Activated naive CD8-positive, alpha-beta T cell treated with anti-CD3 and anti-CD28 coated beads for 36 hours (primary cell): ENCODE data around the gene MANEAL. TPM values are rescaled to one million over a fixed set of nuclear protein-coding genes. Genes with fewer than 3 reads are reported as not detected.

ENCODE experiments used
- DNase-seq: peaks from one replicate; pipeline ENCODE4 v3.0.0; 2021
- H3K27ac Mint-ChIP-seq: one replicate; pipeline ENCODE4 v1.8.0; 2022; ENCODE audit warnings: mild to moderate bottlenecking, moderate library complexity, mixed read lengths
- H3K27me3 Mint-ChIP-seq: one replicate; pipeline ENCODE4 v1.8.0; 2022; ENCODE audit warnings: mild to moderate bottlenecking, mixed read lengths
- H3K36me3 Mint-ChIP-seq: one replicate; pipeline ENCODE4 v1.8.0; 2021; ENCODE audit warnings: mild to moderate bottlenecking, mixed read lengths
- H3K4me1 Mint-ChIP-seq: one replicate; pipeline ENCODE4 v1.8.0; 2021; ENCODE audit warnings: mixed read lengths
- H3K4me3 Mint-ChIP-seq: one replicate; pipeline ENCODE4 v1.8.0; 2022; ENCODE audit warnings: mild to moderate bottlenecking, moderate library complexity, mixed read lengths
- H3K9me3 Mint-ChIP-seq: one replicate; pipeline ENCODE4 v1.8.0; 2022; ENCODE audit warnings: mixed read lengths
- total RNA-seq, 2 experiments: library from RNA; stranded (reverse); gene quantifications; one replicate each; pipeline ENCODE4 v1.2.3, GENCODE V29; 2021

Gene MANEAL, protein sequence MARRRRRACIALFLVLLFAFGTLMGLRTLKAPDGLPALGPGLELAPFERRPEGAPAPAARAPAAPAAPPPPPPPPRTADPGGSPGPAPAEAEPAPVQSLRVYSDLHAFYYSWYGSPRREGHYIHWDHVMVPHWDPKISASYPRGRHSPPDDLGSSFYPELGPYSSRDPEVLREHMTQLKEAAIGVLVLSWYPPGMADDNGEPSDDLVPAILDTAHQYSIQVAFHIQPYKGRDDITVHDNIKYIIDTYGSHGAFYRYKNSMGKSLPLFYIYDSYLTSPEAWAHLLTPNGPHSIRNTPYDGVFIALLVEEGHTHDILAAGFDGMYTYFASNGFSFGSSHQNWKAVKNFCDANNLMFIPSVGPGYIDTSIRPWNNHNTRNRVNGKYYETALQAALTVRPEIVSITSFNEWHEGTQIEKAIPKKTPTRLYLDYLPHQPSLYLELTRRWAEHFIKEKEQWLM
- total RNA-seq = 1 to 10 TPM; 1.5 TPM

DNA sequence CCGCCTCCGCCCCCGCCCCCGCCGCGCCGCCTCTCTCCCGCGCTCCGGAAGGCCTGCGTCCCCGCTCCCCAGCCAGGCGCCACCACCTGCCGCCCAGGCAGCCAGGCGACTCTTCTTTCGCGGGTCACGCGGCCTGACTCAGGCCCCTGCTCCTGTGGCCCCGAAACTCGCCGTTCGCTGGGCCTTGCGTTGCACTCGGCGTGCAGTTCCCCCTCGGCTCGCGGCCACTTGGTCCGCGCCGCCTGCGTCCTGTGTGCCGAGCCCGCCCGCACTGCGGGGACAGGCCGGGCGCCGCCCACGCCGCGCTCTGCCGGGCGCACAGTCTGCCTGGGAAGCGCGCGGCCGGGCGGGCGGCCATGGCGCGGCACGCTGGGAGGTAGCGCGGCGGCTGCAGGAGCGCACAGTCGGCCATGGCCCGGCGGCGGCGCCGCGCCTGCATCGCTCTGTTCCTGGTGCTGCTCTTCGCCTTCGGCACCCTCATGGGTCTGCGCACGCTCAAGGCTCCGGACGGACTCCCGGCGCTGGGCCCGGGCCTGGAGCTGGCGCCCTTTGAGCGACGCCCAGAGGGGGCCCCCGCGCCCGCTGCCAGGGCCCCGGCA lies at the start of gene MANEAL:
Gene MANEAL, plus strand, starts transcription at position 75 of the 599 bp plus-strand sequence. Its CDS starts 336 bp downstream, at position 411.
- peak within 1 kb of the TSS; percentile 66 for H3K4me3 Mint-ChIP-seq
- no peaks in the 10 kb centered on the region for H3K36me3 Mint-ChIP-seq
- H3K4me1 Mint-ChIP-seq = peaks cover 15% of the 10 kb centered on the region
- no peak within 1 kb of the TSS for H3K27ac Mint-ChIP-seq
- DNase-seq = peak; percentile 63
- peaks cover 40% of the 10 kb centered on the region for H3K27me3 Mint-ChIP-seq
- H3K9me3 Mint-ChIP-seq = no peaks in the 10 kb centered on the region

DNA sequence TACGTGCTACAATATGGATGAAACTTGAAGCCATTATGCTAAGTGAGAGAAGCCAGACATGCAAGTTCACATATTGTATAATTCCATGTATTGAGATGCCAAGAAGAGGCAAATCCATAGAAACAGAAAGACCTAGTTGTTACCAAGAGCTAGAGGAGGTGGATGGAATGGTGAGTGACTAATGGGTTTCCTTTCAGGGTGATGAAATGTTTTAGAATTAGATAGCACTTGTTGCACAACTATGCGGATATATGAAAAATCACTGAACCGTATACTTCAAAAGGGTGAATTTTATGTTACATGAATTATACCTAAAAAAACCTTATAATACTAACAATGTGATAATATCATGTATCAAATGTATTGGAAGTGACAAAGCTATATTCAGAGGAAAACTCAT lies 46.8 kb upstream of the MANEAL start:
- peaks cover 61% of the 10 kb centered on the region for H3K27me3 Mint-ChIP-seq

DNA sequence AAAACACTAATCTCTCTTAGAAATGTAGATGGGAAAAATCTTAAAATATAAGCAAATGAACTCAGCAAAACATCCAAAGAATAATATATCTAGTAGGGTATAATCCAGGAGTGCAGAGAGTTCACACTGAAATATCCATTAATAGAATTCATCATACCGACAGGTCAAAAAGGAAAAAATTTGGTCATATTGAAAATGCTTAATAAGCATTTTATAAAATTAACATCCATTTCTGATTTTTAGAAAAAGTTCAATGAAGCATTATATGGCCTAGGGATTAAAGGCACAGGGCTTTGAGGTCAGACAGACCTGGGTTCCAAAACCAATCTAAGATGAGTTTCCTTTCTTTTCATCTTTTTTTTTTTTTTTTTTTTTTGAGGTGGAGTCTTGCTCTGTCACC lies 45.1 kb upstream of the MANEAL start:
- no peaks in the 10 kb centered on the region for H3K36me3 Mint-ChIP-seq
- DNase-seq = no peak
- no peak overlapping the region for H3K4me3 Mint-ChIP-seq
- peaks cover 62% of the 10 kb centered on the region for H3K27me3 Mint-ChIP-seq
- H3K27ac Mint-ChIP-seq = no peak overlapping the region
- H3K4me1 Mint-ChIP-seq = peaks cover 8% of the 10 kb centered on the region
- peaks cover 3% of the 10 kb centered on the region for H3K9me3 Mint-ChIP-seq

More for the DNA sequence above, 46.8 kb upstream of the MANEAL start:
- Mint-ChIP-seq H3K27ac (no peak overlapping the region), H3K36me3 (no peaks in the 10 kb centered on the region), H3K9me3 (peaks cover 3% of the 10 kb centered on the region), H3K4me3 (no peak overlapping the region), H3K4me1 (peaks cover under 1% of the 10 kb centered on the region)
- DNase-seq = no peak

DNA sequence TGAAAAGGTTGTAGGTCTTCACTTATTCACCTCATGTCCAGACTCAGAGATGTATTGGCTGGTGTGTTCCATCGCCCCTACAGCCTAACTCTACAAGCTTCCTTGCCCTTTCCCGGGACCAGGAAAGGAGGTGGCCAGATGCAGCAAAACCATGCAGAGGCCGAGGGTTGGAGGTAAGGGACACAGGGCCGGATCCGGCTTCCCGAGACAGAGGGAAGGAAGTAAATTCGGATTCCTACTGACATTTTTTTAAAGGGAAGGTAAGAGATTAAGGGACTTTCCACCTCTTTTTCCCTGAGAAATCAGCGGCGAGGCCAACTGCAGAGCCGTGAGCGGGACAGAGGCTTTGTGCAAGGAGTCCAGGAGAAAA lies 41.4 kb upstream of the MANEAL start:
- H3K27me3 Mint-ChIP-seq = peaks cover 67% of the 10 kb centered on the region

DNA sequence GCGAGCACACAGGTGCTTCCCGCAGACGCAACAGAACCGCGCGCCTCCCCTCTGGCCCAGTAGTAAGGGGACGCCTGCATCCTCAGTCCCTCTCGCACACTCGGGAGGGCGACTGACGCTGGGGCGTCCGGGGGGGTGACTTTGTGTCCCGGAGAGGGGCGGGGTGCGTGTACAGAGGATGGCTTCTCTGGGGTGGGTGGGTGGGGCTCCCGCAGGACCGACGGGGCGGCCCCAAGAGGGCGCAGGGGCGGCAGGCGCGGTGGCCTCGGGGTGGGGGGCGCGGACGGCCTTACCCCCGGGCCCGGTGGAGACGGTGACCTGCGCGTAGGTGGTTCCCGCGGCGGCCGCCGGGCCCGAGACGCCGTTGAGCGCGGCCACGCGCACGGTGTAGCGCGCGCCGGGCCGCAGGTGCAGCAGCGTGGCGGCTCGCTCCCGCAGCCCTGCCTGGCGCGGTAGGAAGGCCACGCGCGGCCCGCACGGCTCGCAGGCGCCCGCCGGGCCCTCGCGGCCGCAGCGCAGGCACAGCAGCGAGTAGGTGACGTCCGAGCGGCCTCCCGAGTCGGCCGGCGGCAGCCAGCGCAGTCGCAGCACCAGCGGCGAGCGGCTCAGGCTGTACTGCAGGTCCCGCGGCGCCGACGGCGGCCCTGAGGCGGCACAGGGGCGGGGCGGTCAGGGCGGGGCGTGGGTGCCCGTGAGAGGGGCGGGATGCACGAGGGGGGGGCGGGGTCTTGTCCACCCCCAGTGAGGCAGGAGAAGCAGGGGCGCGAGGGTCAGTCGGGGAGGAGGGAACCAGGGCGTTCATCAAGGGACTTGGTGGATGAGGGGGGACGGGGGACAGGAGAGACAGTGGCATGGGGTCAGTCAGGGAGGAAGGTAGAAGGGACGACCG lies 40.8 kb upstream of the MANEAL start:
- Mint-ChIP-seq H3K27ac (no peak overlapping the region), H3K9me3 (no peaks in the 10 kb centered on the region), H3K4me1 (peaks cover 18% of the 10 kb centered on the region), H3K27me3 (peaks cover 67% of the 10 kb centered on the region), H3K4me3 (peak overlapping the region; percentile 43), H3K36me3 (no peaks in the 10 kb centered on the region)
- DNase-seq = peak; percentile 19

More for the DNA sequence above, 41.4 kb upstream of the MANEAL start:
- peaks cover 18% of the 10 kb centered on the region for H3K4me1 Mint-ChIP-seq
- H3K9me3 Mint-ChIP-seq = no peaks in the 10 kb centered on the region
- no peaks in the 10 kb centered on the region for H3K36me3 Mint-ChIP-seq
- peak overlapping the region; percentile 34 for H3K4me3 Mint-ChIP-seq
- DNase-seq = no peak
- H3K27ac Mint-ChIP-seq = no peak overlapping the region

DNA sequence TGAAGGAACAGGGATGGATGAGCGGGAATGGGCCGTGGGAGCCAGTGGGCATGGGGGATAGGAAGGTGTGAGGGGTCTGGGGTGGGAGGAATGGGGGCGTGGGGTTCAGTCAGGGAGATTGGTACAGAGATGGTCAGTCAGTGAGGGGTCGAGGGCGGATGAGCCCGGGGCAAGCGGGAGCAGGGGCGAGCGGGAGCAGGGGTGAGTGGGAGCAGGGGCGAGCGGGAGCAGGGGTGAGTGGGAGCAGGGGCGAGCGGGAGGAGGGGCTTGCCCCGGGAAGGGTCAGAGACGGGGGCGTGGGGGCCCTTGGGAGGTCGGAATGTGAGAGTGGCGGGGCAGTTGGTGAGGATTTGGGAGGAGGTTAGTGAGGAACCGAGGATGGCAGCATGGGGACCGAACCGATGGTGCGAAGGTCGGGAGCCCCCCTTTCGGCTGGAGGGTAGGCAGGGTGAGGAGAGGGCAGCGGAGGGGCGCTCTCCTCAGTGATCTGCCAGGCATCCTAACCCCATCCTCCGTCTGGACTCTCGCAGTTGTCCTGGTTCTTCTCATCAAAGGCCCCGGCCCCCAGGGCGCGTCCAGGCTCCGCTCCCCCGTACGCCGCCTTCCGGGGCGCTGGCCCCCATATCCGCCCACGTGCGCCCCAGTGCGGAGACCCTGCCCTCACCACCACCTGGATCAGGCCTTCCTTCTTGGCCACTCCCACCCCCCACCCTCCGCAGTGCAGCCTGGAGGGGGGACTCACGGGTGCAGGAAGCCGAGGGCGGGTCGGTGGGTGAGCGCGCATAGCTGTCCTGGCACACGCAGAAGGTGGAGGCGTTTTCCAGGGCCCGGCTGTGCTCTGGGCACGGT lies 40.0 kb upstream of the MANEAL start:
- H3K4me1 Mint-ChIP-seq = peaks cover 18% of the 10 kb centered on the region
- no peak for DNase-seq
- peaks cover 62% of the 10 kb centered on the region for H3K27me3 Mint-ChIP-seq
- H3K36me3 Mint-ChIP-seq = no peaks in the 10 kb centered on the region
- H3K4me3 Mint-ChIP-seq = peak overlapping the region; percentile 43
- no peak overlapping the region for H3K27ac Mint-ChIP-seq
- no peaks in the 10 kb centered on the region for H3K9me3 Mint-ChIP-seq

DNA sequence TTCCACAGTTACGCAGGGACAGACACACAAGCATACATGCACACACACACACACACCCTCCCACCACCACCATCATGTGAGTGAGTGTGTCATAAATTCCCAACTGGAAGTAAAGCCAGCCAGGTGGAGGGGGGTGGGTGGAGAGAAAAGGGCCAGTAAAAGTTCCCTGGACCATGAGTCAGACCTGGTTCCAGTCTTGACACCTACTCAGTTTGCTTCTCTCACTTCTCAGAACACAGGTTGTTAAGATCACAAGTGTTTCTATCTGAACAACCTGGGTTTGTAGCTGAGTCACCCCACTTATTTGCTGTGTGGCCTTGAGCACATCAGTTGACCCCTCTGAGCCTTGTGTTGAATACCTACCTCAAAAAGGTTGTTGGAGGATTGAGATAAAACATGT lies 38.4 kb upstream of the MANEAL start:
- peaks cover 48% of the 10 kb centered on the region for H3K27me3 Mint-ChIP-seq
- no peak overlapping the region for H3K4me3 Mint-ChIP-seq
- H3K36me3 Mint-ChIP-seq = no peaks in the 10 kb centered on the region
- no peaks in the 10 kb centered on the region for H3K9me3 Mint-ChIP-seq
- H3K27ac Mint-ChIP-seq = no peak overlapping the region
- peak; percentile 33 for DNase-seq
- H3K4me1 Mint-ChIP-seq = peaks cover 18% of the 10 kb centered on the region

DNA sequence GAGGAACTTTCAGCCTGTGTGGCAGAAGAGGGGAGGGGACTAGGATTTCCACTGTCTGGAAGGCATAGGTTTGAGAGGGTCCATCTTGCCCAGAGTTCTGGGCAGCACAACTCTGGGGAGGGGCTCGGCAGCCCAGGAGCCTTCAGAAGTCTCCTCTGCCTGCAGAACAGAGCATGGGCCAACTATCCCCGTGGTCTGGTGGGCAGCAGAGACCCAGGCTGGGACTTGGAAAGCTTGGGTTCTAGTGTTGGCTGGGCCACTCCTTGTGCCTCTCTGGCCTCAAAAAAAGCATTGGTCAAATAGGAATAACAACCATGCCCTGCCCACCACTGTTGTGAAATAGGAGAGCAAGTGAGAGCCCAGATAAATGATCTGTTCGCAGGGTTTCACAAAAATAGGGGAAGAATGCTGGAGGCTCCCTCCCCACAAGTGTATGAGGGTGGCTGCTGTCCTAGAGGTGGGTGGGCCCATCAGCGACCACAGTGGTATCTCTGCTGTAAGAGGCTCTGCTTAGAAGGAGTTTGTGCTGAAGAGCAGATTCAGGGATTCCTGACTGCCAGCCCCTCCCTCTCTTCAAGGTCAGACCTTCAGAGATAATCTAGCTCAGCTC lies 37.6 kb upstream of the MANEAL start:
- no peak for DNase-seq
- no peak overlapping the region for H3K27ac Mint-ChIP-seq

DNA sequence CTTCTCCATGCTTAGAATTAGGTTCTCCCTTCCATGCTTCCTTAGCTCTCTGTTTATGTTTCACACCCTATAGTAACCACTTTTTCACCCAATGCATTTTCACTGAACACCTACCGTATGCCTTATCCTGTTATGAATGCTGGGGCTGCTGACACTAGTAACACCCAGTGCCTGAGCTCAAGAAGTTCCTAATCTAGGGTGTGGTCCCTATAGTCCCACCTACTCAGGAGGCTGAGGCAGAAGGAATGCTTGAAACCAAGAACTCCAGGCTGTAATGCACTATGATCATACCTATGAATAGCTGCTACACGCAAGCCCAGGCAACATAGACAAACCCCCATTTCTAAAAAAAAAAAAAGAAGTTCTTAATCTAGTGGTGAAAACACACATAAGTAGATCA lies 34.2 kb upstream of the MANEAL start:
- Mint-ChIP-seq H3K27ac (no peak overlapping the region), H3K4me1 (peaks cover 13% of the 10 kb centered on the region), H3K4me3 (no peak overlapping the region), H3K27me3 (peaks cover 41% of the 10 kb centered on the region), H3K36me3 (no peaks in the 10 kb centered on the region), H3K9me3 (peaks cover 3% of the 10 kb centered on the region)
- no peak for DNase-seq

More for the DNA sequence above, 37.6 kb upstream of the MANEAL start:
- Mint-ChIP-seq H3K36me3 (no peaks in the 10 kb centered on the region), H3K9me3 (no peaks in the 10 kb centered on the region), H3K4me1 (peaks cover 18% of the 10 kb centered on the region), H3K4me3 (no peak overlapping the region), H3K27me3 (peaks cover 40% of the 10 kb centered on the region)

DNA sequence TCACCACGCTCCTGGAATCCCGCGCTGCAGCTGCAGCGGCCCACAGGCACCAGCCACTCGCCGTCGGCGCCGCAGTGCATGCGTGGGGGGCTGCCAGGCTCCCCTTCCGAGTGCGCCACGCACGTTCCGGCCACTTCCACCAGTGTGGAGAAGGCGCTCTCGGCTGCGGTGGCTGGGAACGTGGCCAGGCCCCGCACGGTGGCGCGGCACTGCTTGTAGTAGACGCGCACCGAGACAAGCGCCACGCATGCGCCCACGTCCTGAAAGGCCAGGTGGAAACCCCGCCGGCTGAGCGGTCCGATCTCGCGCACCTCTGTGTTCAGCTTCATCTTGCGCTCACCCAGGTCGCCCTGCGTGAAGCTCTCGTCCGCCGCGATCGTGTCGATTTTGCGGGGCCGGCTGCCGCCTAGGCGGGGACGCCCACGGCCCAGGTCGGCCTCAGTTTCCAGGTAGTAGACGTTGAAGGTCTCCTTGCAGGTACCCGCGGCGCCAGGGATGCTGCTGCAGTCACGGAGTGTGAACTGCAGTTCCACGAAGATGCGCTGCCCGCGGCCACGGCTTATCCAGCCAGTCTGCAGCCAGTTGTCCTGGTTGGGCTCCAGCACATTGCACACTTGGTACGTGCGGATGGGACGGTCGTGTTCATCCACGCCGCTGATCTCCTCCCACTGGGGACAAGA lies 32.1 kb upstream of the MANEAL start:
- Mint-ChIP-seq H3K27me3 (peaks cover 50% of the 10 kb centered on the region), H3K36me3 (peaks cover 2% of the 10 kb centered on the region), H3K9me3 (peaks cover 6% of the 10 kb centered on the region), H3K4me3 (no peak overlapping the region), H3K4me1 (peaks cover 17% of the 10 kb centered on the region), H3K27ac (no peak overlapping the region)
- DNase-seq = no peak

DNA sequence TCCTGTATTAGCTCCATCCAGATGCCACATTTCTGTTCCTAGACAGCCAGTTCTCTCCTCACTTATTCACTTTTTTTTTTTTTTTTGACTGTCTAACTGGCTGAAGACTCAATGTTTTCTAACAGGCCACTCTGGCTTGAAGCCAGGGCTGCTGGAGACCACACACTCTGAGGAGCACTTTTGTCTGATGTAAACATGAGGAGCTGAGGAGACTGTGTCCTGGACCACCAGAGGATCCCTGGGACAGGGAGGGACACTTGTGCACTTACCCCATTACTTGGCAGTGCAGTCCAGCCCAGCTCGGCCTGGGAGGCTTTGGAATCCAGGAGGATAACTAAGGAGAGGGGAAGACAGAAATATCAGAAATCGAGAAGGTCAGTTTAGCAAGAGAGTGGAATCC lies 31.1 kb upstream of the MANEAL start:
- Mint-ChIP-seq H3K27me3 (peaks cover 58% of the 10 kb centered on the region), H3K27ac (no peak overlapping the region), H3K4me1 (peaks cover 17% of the 10 kb centered on the region), H3K4me3 (no peak overlapping the region), H3K9me3 (peaks cover 6% of the 10 kb centered on the region), H3K36me3 (peaks cover 2% of the 10 kb centered on the region)
- DNase-seq = no peak

DNA sequence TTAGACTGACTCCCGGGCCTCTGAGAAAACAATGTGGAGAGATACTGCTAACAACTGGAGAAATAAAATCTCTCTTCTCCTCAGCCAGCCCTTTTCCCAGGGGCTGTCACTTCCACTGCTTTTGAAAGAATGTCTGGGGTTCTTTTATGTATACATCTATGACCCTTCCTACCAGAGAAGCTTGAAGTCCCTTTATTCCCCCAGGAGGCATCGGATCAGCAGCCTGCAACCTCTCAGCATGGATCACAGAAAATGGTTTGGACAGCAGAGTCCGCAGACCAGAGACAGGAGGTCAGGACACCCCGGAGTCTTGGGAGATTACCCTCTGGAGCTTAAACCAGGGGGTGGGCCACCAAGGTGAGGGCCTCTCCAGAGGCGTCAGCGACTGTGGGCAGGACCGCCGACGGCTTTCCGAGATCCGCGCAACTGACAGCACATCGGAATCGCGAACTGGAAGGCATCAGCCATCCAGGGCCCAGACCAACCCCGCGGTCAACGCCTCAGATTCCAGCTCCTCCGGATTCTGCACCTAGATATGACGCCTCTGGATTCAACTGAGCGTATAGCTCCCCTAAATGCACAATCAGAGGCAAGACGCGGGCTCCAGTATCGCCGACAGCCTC lies 29.7 kb upstream of the MANEAL start:
- no peak overlapping the region for H3K27ac Mint-ChIP-seq

DNA sequence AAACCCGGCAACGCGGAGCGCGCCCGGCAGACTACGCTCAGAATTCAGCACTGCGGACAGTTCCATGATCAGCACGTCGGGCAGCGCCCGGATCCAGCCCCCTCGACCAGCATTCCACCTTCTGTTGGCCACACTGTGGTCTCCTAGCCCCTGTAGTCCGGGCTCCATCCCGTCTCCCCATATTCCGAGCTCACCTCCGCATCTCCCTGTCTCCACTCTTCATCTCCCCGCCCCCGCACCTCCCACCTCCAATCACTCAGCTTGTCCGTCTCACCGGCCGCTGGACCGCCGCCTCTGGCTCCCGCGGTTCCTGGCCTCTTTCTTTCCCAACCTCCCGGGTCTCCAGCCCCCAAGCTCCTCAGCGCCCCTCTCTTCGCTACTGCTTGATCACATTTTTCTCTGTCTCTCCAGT lies 29.2 kb upstream of the MANEAL start:
- Mint-ChIP-seq H3K36me3 (peaks cover 2% of the 10 kb centered on the region), H3K4me1 (peaks cover 17% of the 10 kb centered on the region), H3K27me3 (peaks cover 77% of the 10 kb centered on the region), H3K9me3 (peaks cover 6% of the 10 kb centered on the region), H3K27ac (no peak overlapping the region), H3K4me3 (peak overlapping the region; percentile 39)
- peak; percentile 63 for DNase-seq

More for the DNA sequence above, 29.7 kb upstream of the MANEAL start:
- peaks cover 2% of the 10 kb centered on the region for H3K36me3 Mint-ChIP-seq
- H3K4me1 Mint-ChIP-seq = peaks cover 17% of the 10 kb centered on the region
- no peak overlapping the region for H3K4me3 Mint-ChIP-seq
- peaks cover 6% of the 10 kb centered on the region for H3K9me3 Mint-ChIP-seq
- H3K27me3 Mint-ChIP-seq = peaks cover 72% of the 10 kb centered on the region
- DNase-seq = no peak
